GM12874 (cell line): ENCODE measurements around the gene ASIP.

Source experiments
- TF ChIP-seq, protein P1 (sequence below): IDR thresholded peaks from 2 replicates; pipeline ENCODE4 v1.5.1; 2011; ENCODE audit warnings: low read depth, mild to moderate bottlenecking, control low read depth, low read length, moderate library complexity; ENCODE audit not compliant: insufficient read depth

Gene ASIP

DNA sequence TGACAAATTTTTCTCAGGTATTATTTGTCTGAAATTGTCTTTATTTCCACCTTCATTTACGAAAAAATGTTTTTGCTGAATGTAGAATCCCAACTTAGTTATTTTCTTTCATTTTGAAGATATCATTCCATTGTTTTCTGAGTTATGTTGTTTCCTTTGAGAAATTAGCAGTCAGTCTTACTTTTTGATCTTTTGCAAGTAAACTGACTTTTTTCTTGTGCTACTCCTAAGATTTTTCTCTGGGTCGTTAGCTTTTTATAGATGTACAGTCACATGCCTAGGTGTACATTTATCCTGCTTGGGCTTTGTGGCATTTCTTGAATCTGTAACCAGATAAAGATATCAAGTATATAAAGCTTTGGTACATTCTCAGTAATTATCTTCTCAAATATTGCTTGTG is 29.6 kb upstream of the ASIP start:
- TF ChIP-seq, protein P1, sequence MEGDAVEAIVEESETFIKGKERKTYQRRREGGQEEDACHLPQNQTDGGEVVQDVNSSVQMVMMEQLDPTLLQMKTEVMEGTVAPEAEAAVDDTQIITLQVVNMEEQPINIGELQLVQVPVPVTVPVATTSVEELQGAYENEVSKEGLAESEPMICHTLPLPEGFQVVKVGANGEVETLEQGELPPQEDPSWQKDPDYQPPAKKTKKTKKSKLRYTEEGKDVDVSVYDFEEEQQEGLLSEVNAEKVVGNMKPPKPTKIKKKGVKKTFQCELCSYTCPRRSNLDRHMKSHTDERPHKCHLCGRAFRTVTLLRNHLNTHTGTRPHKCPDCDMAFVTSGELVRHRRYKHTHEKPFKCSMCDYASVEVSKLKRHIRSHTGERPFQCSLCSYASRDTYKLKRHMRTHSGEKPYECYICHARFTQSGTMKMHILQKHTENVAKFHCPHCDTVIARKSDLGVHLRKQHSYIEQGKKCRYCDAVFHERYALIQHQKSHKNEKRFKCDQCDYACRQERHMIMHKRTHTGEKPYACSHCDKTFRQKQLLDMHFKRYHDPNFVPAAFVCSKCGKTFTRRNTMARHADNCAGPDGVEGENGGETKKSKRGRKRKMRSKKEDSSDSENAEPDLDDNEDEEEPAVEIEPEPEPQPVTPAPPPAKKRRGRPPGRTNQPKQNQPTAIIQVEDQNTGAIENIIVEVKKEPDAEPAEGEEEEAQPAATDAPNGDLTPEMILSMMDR, result no peak

DNA sequence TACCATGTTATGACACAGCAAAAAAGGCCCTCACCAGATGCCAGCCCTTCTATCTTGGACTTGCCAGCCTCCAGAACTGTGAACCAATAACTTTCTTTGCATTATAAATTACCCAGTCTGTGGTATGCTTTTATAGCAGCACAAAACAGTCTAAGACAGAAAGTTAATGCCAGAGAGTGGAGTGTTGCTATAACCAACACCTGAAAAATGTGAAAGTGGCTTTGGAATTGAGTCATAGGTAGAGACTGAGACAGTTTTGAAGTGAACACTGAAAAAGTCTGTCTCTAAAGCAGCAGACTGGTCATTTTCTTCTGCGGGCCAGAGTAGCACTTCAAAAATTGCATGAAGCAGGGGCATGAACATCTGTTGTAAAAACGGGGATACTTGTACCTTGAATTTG is 28.0 kb upstream of the ASIP start:
- TF ChIP-seq, protein P1, result no peak

DNA sequence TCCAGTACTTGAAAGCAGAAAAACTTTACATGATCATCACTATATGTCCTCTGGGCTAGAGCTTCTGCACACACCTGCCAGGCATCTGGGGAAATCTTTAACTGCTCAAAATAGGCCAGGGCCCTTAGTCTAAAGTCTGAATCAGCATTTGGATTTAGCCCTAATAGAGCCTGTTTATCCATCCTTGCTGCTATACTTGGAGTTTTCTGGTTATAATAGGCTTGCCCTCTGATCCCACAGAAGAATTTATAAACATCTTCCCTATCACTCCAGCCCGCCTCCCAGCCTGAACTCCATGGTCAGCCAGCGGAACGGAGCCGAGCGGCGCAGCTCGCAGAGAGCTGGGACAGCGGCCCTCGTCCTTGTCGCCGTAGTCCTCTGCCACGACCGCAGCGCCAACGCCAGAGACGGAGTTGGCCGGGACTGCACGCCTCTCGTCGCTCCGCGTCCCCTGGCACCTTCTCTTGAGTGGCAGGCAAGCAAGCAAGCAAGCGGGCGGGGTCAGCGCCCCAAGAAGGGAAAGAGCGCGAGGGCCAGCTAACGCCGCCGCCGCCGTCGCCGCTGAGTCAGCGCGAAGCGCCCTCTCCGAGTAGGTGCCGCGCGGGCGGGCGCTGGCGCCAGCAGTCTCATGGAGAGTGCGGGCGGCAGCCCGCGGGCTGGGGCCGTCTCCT is 25.4 kb upstream of the ASIP start:
- TF ChIP-seq, protein P1, result no peak

DNA sequence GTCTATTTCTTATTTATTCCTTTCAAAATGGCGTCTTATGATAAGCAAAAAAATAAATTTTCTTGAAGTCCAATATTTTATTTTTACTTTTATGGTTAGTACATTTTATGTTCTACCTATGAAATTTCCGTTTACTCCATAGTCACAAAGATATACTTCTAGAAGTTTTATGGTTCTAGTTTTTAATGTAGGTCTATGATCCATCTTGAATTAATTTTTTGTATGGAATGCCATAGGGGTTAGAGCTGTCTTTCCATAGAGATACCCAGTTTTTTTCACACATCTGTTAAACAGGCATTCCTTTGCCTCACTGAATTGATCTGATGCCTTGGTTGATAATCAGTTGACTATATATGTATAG is 24.9 kb upstream of the ASIP start:
- TF ChIP-seq, protein P1, result no peak

DNA sequence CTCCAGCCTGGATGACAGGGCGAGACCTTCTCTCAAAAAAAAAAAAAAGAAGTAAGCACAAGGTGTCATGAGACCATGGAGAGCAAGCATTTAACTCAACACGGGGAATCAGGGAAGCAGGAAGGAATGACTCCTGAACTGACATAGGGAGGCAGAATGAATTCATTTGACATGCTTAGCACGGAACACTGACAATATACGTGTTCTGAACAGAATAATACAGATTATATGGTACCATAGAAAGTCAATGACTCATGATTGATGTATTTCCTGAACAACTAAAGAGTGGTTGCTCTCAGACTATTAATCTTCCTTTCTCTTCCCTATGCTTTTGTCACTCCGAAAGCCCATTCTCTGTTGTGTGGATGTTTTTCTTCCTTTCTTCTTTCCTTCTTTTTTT is 20.7 kb upstream of the ASIP start:
- TF ChIP-seq, protein P1, result no peak

DNA sequence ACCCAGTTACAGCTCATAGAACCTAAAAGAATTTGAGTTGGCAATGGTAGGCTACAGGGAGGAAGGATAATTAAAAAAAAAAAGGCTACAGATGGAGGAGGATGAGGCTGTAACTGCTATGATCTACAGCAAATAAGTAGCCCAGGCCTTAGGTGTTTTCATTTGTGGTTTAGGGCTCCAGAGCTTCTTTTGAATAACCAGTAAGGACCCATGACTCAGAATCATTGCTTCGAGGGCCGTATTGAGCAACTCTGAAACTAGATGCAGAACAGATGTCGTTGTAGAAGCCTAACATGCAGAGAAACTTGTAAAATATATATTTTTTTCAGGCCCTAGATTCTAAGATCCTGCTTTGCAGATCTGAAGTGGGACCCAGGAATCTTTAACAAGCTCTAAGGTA is 19.0 kb upstream of the ASIP start:
- TF ChIP-seq, protein P1, result no peak

DNA sequence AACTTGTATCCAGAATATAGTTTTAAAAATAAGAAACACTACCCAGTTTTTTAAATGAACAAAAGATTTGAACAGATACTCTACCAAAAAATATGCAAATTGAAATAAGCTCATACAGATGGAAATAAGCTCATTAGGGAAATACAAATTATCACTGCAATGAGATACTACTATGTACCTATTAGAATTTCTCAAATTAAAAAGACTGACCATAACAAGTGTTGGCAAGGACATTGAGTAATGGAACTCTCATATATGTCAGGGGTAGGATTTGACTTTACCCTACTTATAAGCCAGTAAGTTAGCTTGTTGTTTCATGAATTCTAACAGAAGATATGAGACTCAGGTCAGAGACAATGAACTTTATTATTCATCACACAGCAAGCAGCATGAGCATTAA is 9.6 kb upstream of the ASIP start:
- TF ChIP-seq, protein P1, result no peak
